ENCODE data around the gene LUM.
"Not testable (repeated sequence)": the region's sequence is repeated elsewhere in the genome, so short reads cannot be mapped to it uniquely, and the experiment has no call there.

LUM gene

GRCh38 chr12:91109148-91109564, 2.1 kb downstream of the LUM start:
- no peak for DNase-seq

- no peak for DNase-seq
Observed at GRCh38 chr12:91108196-91108755, 3.0 kb downstream of the LUM start.

GRCh38 chr12:91106283-91106682, 5.0 kb downstream of the LUM start:
- DNase-seq, result no peak

- no peak for DNase-seq
Observed at GRCh38 chr12:91105807-91106206, 5.5 kb downstream of the LUM start.

GRCh38 chr12:91104812-91105466, 6.4 kb downstream of the LUM start:
- no peak for DNase-seq

- DNase-seq, result no peak
Observed at GRCh38 chr12:91103624-91104023, 7.7 kb downstream of the LUM start.

GRCh38 chr12:91103101-91103500, 8.2 kb downstream of the LUM start:
- no peak for DNase-seq

GRCh38 chr12:91100906-91101305, 10.4 kb downstream of the LUM start:
- no peak for DNase-seq

GRCh38 chr12:91099836-91100235, 11.5 kb downstream of the LUM start:
- no peak for DNase-seq

- DNase-seq, result no peak
Observed at GRCh38 chr12:91099341-91099740, 12.0 kb downstream of the LUM start.

- DNase-seq, result no peak
Observed at GRCh38 chr12:91098941-91099340, 12.4 kb downstream of the LUM start.

GRCh38 chr12:91098461-91098860, 12.8 kb downstream of the LUM start:
- DNase-seq, result no peak

- no peak for DNase-seq
Observed at GRCh38 chr12:91094957-91095356, 16.3 kb downstream of the LUM start.

GRCh38 chr12:91094032-91094662, 17.1 kb downstream of the LUM start:
- DNase-seq, result no peak

GRCh38 chr12:91093341-91093740, 18.0 kb downstream of the LUM start:
- no peak for DNase-seq

GRCh38 chr12:91091916-91092715, 19.2 kb downstream of the LUM start:
- no peak for DNase-seq

- not testable (repeated sequence) for DNase-seq
Observed at GRCh38 chr12:91089953-91090352, 21.3 kb downstream of the LUM start.

- DNase-seq, result no peak
Observed at GRCh38 chr12:91080041-91080440, 31.3 kb downstream of the LUM start.

- no peak for DNase-seq
Observed at GRCh38 chr12:91078501-91078900, 32.8 kb downstream of the LUM start.

GRCh38 chr12:91077228-91077954, 33.9 kb downstream of the LUM start:
- no peak for DNase-seq

GRCh38 chr12:91074851-91075250, 36.4 kb downstream of the LUM start:
- no peak for DNase-seq

GRCh38 chr12:91074154-91074709, 37.1 kb downstream of the LUM start:
- DNase-seq, result no peak

GRCh38 chr12:91073426-91073825, 37.9 kb downstream of the LUM start:
- DNase-seq, result no peak
